B cell (primary cell): ENCODE results near the gene BSG. TPM values are rescaled to one million over a fixed set of nuclear protein-coding genes. Genes with fewer than 3 reads are reported as not detected.

Experiments used
- ATAC-seq: fragments of 200-7000 bp; cut with Tn5 transposase; one replicate; pipeline ENCODE4 v1.10.0; 2021; ENCODE audit warnings: low read depth, mild to moderate bottlenecking, moderate number of reproducible peaks, moderate library complexity
- CTCF ChIA-PET: fragments of 350-600 bp; sonication (Branson Sonifier 250); formaldehyde crosslinking; loops from one replicate; lab custom pipeline; 2021; ENCODE audit warnings: antibody characterized with exemption, inconsistent platforms; lab: Charles Lee
- POLR2A ChIA-PET: fragments of 350-600 bp; sonication (Branson Sonifier 250); formaldehyde crosslinking; loops from one replicate; lab custom pipeline; 2021; ENCODE audit warnings: antibody characterized with exemption; lab: Charles Lee
- DNase-seq: peaks from one replicate; pipeline ENCODE4 v3.0.0; 2013
- H2AFZ ChIP-seq: 2 replicates; pipeline ENCODE4 v1.6.1; 2012; ENCODE audit warnings: mild to moderate bottlenecking, low read depth, low read length; ENCODE audit not compliant: insufficient read depth, poor library complexity, severe bottlenecking
- H3K27ac ChIP-seq, 2 donors: 1 replicate in 1 of 2; 2 replicates in 1 of 2; pipeline ENCODE4 v1.5.1; 2012 to 2013; ENCODE audit warnings: low read length in 2 of 2, mild to moderate bottlenecking in 2 of 2, moderate library complexity in 1 of 2
- H3K27me3 ChIP-seq, 4 experiments: fragments of 200-600 bp in 1 of 4; sonication (generic) in 1 of 4; replicated peaks in 1 of 4; 1 replicate in 2 of 4; 2 replicates in 2 of 4; pipeline versions ENCODE4 v1.6.1 to v1.7.0; 2013 to 2016; ENCODE audit warnings: low read length in 3 of 4, mild to moderate bottlenecking in 2 of 4, mixed read lengths in 1 of 4, moderate library complexity in 1 of 4; ENCODE audit not compliant: insufficient read depth in 4 of 4, control insufficient read depth in 3 of 4; ENCODE audit errors: control extremely low read depth in 1 of 4
- H3K36me3 ChIP-seq, 2 experiments: replicated peaks in 1 of 2; 1 replicate in 1 of 2; 2 replicates in 1 of 2; pipeline versions ENCODE4 v1.6.1 to v1.7.1; 2013; ENCODE audit warnings: low read length in 1 of 2; ENCODE audit not compliant: insufficient read depth in 2 of 2, control insufficient read depth in 1 of 2; ENCODE audit errors: control extremely low read depth in 1 of 2, extremely low read depth in 1 of 2
- H3K4me1 ChIP-seq, 2 donors: fragments of 200-600 bp in 1 of 2; sonication (generic) in 1 of 2; 1 replicate in 1 of 2; 2 replicates in 1 of 2; pipeline versions ENCODE4 v1.5.1 to v1.6.1; 2013 to 2017; ENCODE audit warnings: low read length in 2 of 2; ENCODE audit not compliant: control insufficient read depth in 2 of 2, insufficient read depth in 2 of 2
- H3K4me2 ChIP-seq: replicated peaks from 2 replicates; pipeline ENCODE3; 2012; ENCODE audit warnings: mild to moderate bottlenecking, low read depth, low read length; ENCODE audit not compliant: poor library complexity, severe bottlenecking
- H3K4me3 ChIP-seq, 5 experiments: fragments of 200-600 bp in 1 of 5; sonication (generic) in 1 of 5; 1 replicate in 3 of 5; 2 replicates in 2 of 5; pipeline versions ENCODE4 v1.5.1 to v1.7.0; 2011 to 2016; ENCODE audit warnings: low read length in 4 of 5, mild to moderate bottlenecking in 4 of 5, low read depth in 2 of 5, control low read depth in 1 of 5, moderate library complexity in 1 of 5; ENCODE audit not compliant: insufficient read depth in 1 of 5; ENCODE audit errors: control extremely low read depth in 1 of 5, extremely low read depth in 1 of 5
- H3K79me2 ChIP-seq: fragments of 200-600 bp; sonication (generic); one replicate; pipeline ENCODE4 v1.6.0; 2016; ENCODE audit warnings: low read length; ENCODE audit not compliant: control insufficient read depth, insufficient read depth
- H3K9ac ChIP-seq: fragments of 200-600 bp; sonication (generic); 2 replicates; pipeline ENCODE4 v1.6.1; 2017; ENCODE audit warnings: mild to moderate bottlenecking, low read length, moderate library complexity
- H3K9me3 ChIP-seq, 3 donors: one replicate each; pipeline versions ENCODE4 v1.6.1 to v1.7.1; 2013; ENCODE audit warnings: low read length in 2 of 3; ENCODE audit not compliant: control insufficient read depth in 2 of 3, insufficient read depth in 1 of 3; ENCODE audit errors: control extremely low read depth in 1 of 3
- H4K20me1 ChIP-seq: 2 replicates; pipeline ENCODE4 v1.6.0; 2012; ENCODE audit warnings: mild to moderate bottlenecking, low read length; ENCODE audit not compliant: insufficient read depth, control insufficient read depth, poor library complexity, severe bottlenecking
- H3K27ac Mint-ChIP-seq: one replicate; pipeline ENCODE4 v1.8.0; 2021; ENCODE audit warnings: mixed read lengths
- H3K27me3 Mint-ChIP-seq: one replicate; pipeline ENCODE4 v1.8.0; 2021; ENCODE audit warnings: mixed read lengths
- H3K4me1 Mint-ChIP-seq: one replicate; pipeline ENCODE4 v1.8.0; 2021; ENCODE audit warnings: mixed read lengths
- H3K4me3 Mint-ChIP-seq: one replicate; pipeline ENCODE4 v1.8.0; 2021; ENCODE audit warnings: mixed read lengths
- H3K9me3 Mint-ChIP-seq: one replicate; pipeline ENCODE4 v1.8.0; 2022; ENCODE audit warnings: mixed read lengths; ENCODE audit not compliant: insufficient read depth
- CTCF ChIP-seq: fragments of 200-600 bp; IDR thresholded peaks from one replicate; pipeline ENCODE4 v1.8.0; 2022; ENCODE audit warnings: antibody characterized with exemption, mild to moderate bottlenecking
- EZH2 ChIP-seq: IDR thresholded peaks from 2 replicates; pipeline ENCODE4 v1.6.1; 2012; ENCODE audit warnings: borderline replicate concordance, low read depth, mild to moderate bottlenecking, moderate library complexity, low read length; ENCODE audit not compliant: insufficient read depth, poor library complexity, severe bottlenecking
- WGBS: methylation state at CpG from one replicate; pipeline ENCODE4 v1.1.5; 2013; ENCODE audit warnings: missing lambda C conversion rate; ENCODE audit not compliant: insufficient coverage; 5-methylcytosine and 5-hydroxymethylcytosine counted together
- intact Hi-C: fragments of 100-400 bp; cut with micrococcal nuclease; formaldehyde crosslinking; loops from one replicate; pipeline ENCODE4 v1.10.0; 2022
- polyA plus RNA-seq: library from polyadenylated mRNA; depleted of rRNA; stranded (reverse); fragments of >200 nt; gene quantifications from 2 replicates; pipeline ENCODE4 v1.2.3, GENCODE V29; 2012
- total RNA-seq, 2 donors: library from RNA; stranded (reverse); fragments of 120-200 nt in 1 of 2; gene quantifications; 1 replicate in 1 of 2; 2 replicates in 1 of 2; pipeline versions ENCODE4 v1.2.3 to v1.2.4, GENCODE V29; 2013 to 2022

The BSG gene
- total and polyA plus RNA-seq, 2 donors (not counting 1 experiment from before 2014, with no cell fraction given) = 82.1 to 131 TPM

DNA sequence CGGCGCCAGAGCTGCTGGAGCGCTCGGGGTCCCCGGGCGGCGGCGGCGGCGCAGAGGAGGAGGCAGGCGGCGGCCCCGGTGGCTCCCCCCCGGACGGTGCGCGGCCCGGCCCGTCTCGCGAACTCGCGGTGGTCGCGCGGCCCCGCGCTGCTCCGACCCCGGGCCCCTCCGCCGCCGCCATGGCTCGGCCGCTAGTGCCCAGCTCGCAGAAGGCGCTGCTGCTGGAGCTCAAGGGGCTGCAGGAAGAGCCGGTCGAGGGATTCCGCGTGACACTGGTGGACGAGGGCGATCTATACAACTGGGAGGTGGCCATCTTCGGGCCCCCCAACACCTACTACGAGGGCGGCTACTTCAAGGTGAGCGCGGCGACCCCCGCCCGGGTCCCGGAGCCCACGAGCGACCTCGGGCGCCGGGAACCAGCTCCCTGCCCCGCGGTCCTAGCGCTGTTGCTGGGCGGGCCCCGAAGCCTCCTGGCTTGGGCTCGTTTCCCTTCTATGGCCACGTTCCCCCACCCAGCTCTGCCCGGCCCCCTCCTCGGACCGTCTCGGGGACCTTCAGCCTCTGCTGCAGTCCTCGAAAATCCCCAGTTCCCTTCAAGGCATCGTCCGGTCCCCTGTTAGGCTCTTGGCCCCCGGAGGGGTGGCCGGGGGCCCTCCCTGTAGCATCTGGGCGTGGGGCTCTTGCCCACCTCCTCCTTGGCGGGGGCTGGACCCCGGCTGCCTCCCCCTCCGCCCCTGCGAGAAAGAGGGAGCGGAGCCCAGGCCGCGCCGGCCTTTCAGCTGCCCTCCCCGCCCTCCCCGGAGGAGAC is 40.4 kb upstream of the BSG start, which contains the start of gene CDC34:
Gene CDC34 (plus strand): TSS at position 8 of the 808 bp plus-strand sequence. CDS start 172 bp downstream, at position 180.
- WGBS = under 1% methylated on average over 81 of the region's 84 CpGs
- intact Hi-C loops = loop anchor here (1.0 to 2.0 kb wide), 4 partner anchors 25 to 131 kb away; partner anchors contain the start of genes BSG, RNF126 and TPGS1
- Histone ChIP-seq H3K79me2 (peaks cover 47% of the 10 kb centered on the region), H3K27me3 (no peaks in the 10 kb centered on the region), H3K9me3 (peaks cover 0 to 8% (median 0%) of the 10 kb centered on the region in 3 donors), H4K20me1 (peaks cover 49% of the 10 kb centered on the region), H2AFZ (peak within 1 kb of the TSS; percentile 98), H3K36me3 (peaks cover 0 to 12% of the 10 kb centered on the region in 2 experiments), H3K27ac (peak within 1 kb of the TSS; percentile 41 to 79), H3K4me1 (peaks cover 12 to 25% of the 10 kb centered on the region in 2 donors), H3K9ac (peak within 1 kb of the TSS; percentile 82), H3K4me2 (peak within 1 kb of the TSS; percentile 100), H3K4me3 (peak within 1 kb of the TSS; percentile 40 to 92 (median 75))
- Mint-ChIP-seq H3K27me3 (peaks cover 3% of the 10 kb centered on the region), H3K4me1 (peaks cover 13% of the 10 kb centered on the region), H3K4me3 (peak within 1 kb of the TSS; percentile 89), H3K27ac (peak within 1 kb of the TSS; percentile 88), H3K9me3 (no peaks in the 10 kb centered on the region)
- ChIA-PET CTCF (interaction anchor here (0.8 to 3.8 kb wide), 5 partner anchors 10 to 43 kb away, joined by 3 to 24 read pairs (median 3); no protein-coding TSS in a partner anchor), POLR2A (interaction anchor here (0.6 to 2.0 kb wide), 7 partner anchors 8 to 53 kb away, joined by 3 to 12 read pairs (median 5); no protein-coding TSS in a partner anchor)
- ATAC-seq = no peak
- DNase-seq = no peak
- no peak for TF ChIP-seq CTCF
- TF ChIP-seq EZH2 = no peak
